ENCODE results near the gene LRRC43. TPM values are rescaled to one million over a fixed set of nuclear protein-coding genes. Genes with fewer than 3 reads are reported as not detected.
A peak's percentile ranks its signal among the peaks of the same experiment; 100 is the strongest.

LRRC43 gene
- total and polyA plus RNA-seq, 10 donors = 0.13 to 5.2 (median 0.82) TPM

DNA sequence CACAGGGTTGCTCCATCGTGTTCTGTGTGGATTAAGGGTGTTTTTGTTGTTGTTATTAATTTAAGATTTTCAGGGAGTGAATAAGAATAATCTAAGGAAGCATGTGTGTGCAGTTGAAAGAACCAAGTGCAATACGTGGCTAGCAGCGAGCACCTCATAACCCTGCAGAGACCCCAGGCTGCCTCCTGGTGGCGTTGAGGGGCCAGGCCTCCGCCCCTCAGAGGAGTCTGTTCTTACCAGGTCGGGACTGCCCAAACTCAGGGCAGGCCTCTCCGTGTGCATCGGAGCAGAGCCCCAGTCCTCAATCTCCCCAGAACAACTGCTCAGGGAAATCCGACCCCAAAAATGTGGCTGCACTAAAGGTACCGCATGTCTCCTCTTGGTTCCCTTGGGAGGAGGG, 45.7 kb upstream of the LRRC43 start:
- no peak overlapping the region for H3K4me3 ChIP-seq
- no peak overlapping the region for H3K27ac ChIP-seq
- no peaks in the 10 kb centered on the region for H3K4me1 ChIP-seq
- intact Hi-C loops (cut with DNase I; ENCODE audit: low total_unique reads) = no loop called here
- DNase-seq = no peak
- TF ChIP-seq POLR2AphosphoS5 (IDR thresholded peaks at IDR 0.05) (no peak), POLR2A (IDR thresholded peaks at IDR 0.05) (no peak)
- TF ChIP-seq, protein P1, sequence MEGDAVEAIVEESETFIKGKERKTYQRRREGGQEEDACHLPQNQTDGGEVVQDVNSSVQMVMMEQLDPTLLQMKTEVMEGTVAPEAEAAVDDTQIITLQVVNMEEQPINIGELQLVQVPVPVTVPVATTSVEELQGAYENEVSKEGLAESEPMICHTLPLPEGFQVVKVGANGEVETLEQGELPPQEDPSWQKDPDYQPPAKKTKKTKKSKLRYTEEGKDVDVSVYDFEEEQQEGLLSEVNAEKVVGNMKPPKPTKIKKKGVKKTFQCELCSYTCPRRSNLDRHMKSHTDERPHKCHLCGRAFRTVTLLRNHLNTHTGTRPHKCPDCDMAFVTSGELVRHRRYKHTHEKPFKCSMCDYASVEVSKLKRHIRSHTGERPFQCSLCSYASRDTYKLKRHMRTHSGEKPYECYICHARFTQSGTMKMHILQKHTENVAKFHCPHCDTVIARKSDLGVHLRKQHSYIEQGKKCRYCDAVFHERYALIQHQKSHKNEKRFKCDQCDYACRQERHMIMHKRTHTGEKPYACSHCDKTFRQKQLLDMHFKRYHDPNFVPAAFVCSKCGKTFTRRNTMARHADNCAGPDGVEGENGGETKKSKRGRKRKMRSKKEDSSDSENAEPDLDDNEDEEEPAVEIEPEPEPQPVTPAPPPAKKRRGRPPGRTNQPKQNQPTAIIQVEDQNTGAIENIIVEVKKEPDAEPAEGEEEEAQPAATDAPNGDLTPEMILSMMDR (IDR thresholded peaks at IDR 0.05 in 8 of 11, conservative IDR thresholded peaks at IDR 0.05 in 3 of 11) = no peak
- H3K27me3 ChIP-seq (replicated peaks in 1 of 7) = no peaks in the 10 kb centered on the region
- WGBS, 5 donors = 86 to 90% (median 88%) methylated on average over 10 of the region's 10 CpGs
- H3K9me3 ChIP-seq = no peaks in the 10 kb centered on the region
- H3K36me3 ChIP-seq = peaks cover 8 to 100% (median 78%) of the 10 kb centered on the region in 6 donors

DNA sequence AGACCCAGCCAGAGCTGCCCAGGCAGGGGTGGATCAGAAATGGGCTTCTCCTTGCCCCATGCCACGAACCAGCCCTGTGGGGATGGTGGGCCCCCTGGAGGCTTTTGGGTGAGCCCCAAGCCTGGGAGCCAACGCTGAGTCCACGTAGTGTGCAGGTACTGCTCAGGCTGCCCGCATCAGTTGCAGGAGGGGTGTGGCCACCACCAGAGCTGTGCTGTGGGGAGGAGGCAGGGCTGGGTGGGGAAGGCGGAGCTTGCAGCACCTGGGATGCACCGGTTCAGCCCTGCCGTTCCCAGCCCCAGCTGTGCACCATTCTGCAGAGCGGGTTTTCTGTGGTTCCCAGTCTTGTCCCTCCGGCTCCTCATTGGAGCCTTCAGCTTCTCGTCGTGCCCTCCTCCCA, 45.2 kb upstream of the LRRC43 start:
- Histone ChIP-seq H3K36me3 (peaks cover 8 to 100% (median 78%) of the 10 kb centered on the region in 6 donors), H3K27me3 (replicated peaks in 1 of 7) (no peaks in the 10 kb centered on the region), H3K9me3 (no peaks in the 10 kb centered on the region), H3K27ac (no peak overlapping the region), H3K4me1 (no peaks in the 10 kb centered on the region), H3K4me3 (no peak overlapping the region)
- DNase-seq = no peak
- 78 to 86% (median 80%) methylated on average over 8 to 11 of the region's 11 CpGs for WGBS, 5 donors
- peak in 1 of 3 donors; percentile 67 for TF ChIP-seq POLR2AphosphoS5 (IDR thresholded peaks at IDR 0.05)
- TF ChIP-seq, protein P1 (IDR thresholded peaks at IDR 0.05 in 8 of 11, conservative IDR thresholded peaks at IDR 0.05 in 3 of 11) = no peak
- intact Hi-C loops (cut with DNase I; ENCODE audit: low total_unique reads) = no loop called here

DNA sequence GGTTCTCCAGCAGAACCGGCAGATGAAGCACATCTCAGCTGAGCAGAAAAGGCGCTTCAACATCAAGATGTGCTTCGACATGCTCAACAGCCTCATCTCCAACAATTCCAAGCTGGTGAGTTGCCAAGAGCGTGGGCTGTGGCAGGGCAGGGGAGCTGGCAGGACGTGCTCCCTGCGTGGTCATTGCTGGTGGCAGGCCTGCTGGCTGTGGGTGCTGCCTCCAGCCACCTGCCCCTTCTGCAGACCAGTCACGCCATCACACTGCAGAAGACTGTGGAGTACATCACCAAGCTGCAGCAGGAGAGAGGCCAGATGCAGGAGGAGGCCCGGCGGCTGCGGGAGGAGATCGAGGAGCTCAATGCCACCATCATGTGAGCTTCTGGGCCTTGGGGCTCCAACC, 44.7 kb upstream of the LRRC43 start:
- H3K36me3 ChIP-seq = peaks cover 8 to 100% (median 78%) of the 10 kb centered on the region in 6 donors
- TF ChIP-seq POLR2AphosphoS5 (IDR thresholded peaks at IDR 0.05) = peak in 1 of 3 donors; percentile 72
- no peak for TF ChIP-seq POLR2A (IDR thresholded peaks at IDR 0.05)
- TF ChIP-seq, protein P1 (IDR thresholded peaks at IDR 0.05 in 8 of 11, conservative IDR thresholded peaks at IDR 0.05 in 3 of 11) = no peak
- no peak overlapping the region for H3K4me3 ChIP-seq
- H3K27me3 ChIP-seq (replicated peaks in 1 of 7) = no peaks in the 10 kb centered on the region
- intact Hi-C loops (cut with DNase I; ENCODE audit: low total_unique reads) = no loop called here
- H3K9me3 ChIP-seq = no peaks in the 10 kb centered on the region
- no peak overlapping the region for H3K27ac ChIP-seq
- no peak for DNase-seq
- WGBS, 5 donors = 89 to 95% (median 89%) methylated on average over 9 to 11 of the region's 11 CpGs
- H3K4me1 ChIP-seq = peaks cover 0 to 4% (median 0%) of the 10 kb centered on the region in 6 donors

DNA sequence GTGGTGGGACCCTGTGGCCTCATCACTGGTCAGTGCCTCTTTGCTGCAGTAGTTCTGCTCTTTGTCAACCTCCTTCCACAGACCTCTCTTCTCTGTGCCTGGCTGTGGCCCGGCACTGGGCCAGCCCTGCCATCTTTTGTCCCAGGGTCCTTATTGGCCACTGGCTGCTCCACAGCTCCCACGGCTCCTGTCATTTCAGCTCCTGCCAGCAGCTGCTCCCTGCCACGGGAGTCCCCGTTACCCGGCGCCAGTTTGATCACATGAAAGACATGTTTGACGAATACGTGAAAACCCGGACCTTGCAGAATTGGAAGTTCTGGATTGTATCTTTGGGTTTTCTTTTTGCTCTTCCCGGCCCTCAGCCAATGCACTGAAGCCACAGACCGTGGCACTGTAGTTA, 44.3 kb upstream of the LRRC43 start:
- no peak for TF ChIP-seq POLR2A (IDR thresholded peaks at IDR 0.05)
- TF ChIP-seq POLR2AphosphoS5 (IDR thresholded peaks at IDR 0.05) = no peak
- TF ChIP-seq, protein P1 (IDR thresholded peaks at IDR 0.05 in 8 of 11, conservative IDR thresholded peaks at IDR 0.05 in 3 of 11) = no peak
- no peaks in the 10 kb centered on the region for H3K9me3 ChIP-seq
- peaks cover 8 to 100% (median 78%) of the 10 kb centered on the region in 6 donors for H3K36me3 ChIP-seq
- 91 to 95% (median 94%) methylated on average over 11 of the region's 11 CpGs for WGBS, 5 donors
- no peaks in the 10 kb centered on the region for H3K27me3 ChIP-seq (replicated peaks in 1 of 7)
- intact Hi-C loops (cut with DNase I; ENCODE audit: low total_unique reads) = no loop called here
- DNase-seq = no peak
- peaks cover 0 to 6% (median 0%) of the 10 kb centered on the region in 6 donors for H3K4me1 ChIP-seq
- H3K4me3 ChIP-seq = no peak overlapping the region
- H3K27ac ChIP-seq = no peak overlapping the region
